Nephron progenitor cell (in vitro differentiated cells): ENCODE results near the gene CLNK.
"Not testable (repeated sequence)": the region's sequence is repeated elsewhere in the genome, so short reads cannot be mapped to it uniquely, and the experiment has no call there.

Experiments
- DNase-seq: peaks from one replicate; pipeline ENCODE4 v3.0.0; 2021
- H3K27ac Mint-ChIP-seq: 2 replicates; pipeline ENCODE4 v1.8.0; 2021; ENCODE audit warnings: mild to moderate bottlenecking, moderate library complexity, mixed read lengths
- H3K27me3 Mint-ChIP-seq: 2 replicates; pipeline ENCODE4 v1.8.0; 2021; ENCODE audit warnings: mild to moderate bottlenecking, low read depth, mixed read lengths; ENCODE audit not compliant: poor library complexity
- H3K36me3 Mint-ChIP-seq: 2 replicates; pipeline ENCODE4 v1.8.0; 2021; ENCODE audit warnings: low read depth, mixed read lengths
- H3K4me1 Mint-ChIP-seq: 2 replicates; pipeline ENCODE4 v1.8.0; 2021; ENCODE audit warnings: mixed read lengths
- H3K4me3 Mint-ChIP-seq: 2 replicates; pipeline ENCODE4 v1.8.0; 2021; ENCODE audit warnings: mild to moderate bottlenecking, moderate library complexity, mixed read lengths
- H3K9me3 Mint-ChIP-seq: 2 replicates; pipeline ENCODE4 v1.8.0; 2021; ENCODE audit warnings: mild to moderate bottlenecking, moderate library complexity, mixed read lengths
- TF ChIP-seq, protein P1 (sequence below): fragments of 200-600 bp; sonication (generic); IDR thresholded peaks from 2 replicates; pipeline ENCODE4 v1.5.0; 2021; ENCODE audit warnings: antibody characterized with exemption

The CLNK gene

DNA sequence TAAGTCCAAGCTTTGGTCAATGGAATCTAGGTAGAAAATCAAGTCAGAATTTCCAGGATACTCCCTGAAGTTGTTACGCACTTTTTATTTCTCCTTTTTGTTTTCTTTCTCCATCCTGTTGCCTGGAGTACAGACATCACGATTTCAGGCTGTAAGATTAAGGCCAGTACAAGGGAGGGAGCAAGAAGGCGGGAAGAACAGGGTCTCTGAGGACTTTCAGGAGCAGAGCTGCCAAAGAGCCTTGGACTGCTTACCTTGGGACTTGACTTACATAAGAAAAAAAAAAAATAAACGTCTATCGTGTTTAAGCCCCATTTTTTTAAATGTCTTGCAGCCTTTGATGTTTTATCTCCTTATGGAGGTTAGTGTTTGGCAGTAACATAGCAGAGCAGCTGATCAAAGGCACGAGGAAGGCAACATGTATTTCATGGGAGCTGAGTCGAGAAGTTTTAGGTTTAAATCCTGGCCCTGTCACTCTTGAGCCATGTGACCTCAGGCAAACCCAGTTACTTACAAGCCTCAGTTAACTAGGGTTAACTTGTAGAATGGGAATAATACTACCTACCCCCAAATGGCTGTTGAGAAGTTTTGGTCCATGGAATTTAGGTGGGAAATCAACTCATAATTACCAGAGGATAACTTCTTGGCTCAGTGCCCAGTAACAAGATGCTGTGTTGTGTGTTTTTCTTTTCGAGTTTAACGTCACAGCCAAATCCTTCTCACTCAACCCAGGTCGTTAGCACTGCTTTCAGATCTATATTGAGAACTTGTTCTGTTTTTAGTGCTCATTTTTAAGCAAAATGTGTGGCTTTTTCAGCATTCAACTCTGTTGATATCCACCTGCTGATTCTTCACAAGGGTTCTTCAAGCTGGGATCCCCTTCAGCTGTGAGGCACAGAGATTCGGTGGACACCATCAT, 106.8 kb downstream of the CLNK start:
- H3K27ac Mint-ChIP-seq: no peak overlapping the region
- peaks cover 11% of the 10 kb centered on the region for H3K27me3 Mint-ChIP-seq
- TF ChIP-seq, protein P1, sequence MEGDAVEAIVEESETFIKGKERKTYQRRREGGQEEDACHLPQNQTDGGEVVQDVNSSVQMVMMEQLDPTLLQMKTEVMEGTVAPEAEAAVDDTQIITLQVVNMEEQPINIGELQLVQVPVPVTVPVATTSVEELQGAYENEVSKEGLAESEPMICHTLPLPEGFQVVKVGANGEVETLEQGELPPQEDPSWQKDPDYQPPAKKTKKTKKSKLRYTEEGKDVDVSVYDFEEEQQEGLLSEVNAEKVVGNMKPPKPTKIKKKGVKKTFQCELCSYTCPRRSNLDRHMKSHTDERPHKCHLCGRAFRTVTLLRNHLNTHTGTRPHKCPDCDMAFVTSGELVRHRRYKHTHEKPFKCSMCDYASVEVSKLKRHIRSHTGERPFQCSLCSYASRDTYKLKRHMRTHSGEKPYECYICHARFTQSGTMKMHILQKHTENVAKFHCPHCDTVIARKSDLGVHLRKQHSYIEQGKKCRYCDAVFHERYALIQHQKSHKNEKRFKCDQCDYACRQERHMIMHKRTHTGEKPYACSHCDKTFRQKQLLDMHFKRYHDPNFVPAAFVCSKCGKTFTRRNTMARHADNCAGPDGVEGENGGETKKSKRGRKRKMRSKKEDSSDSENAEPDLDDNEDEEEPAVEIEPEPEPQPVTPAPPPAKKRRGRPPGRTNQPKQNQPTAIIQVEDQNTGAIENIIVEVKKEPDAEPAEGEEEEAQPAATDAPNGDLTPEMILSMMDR: no peak
- no peaks in the 10 kb centered on the region for H3K9me3 Mint-ChIP-seq
- no peak overlapping the region for H3K4me3 Mint-ChIP-seq
- H3K4me1 Mint-ChIP-seq: peaks cover 6% of the 10 kb centered on the region
- H3K36me3 Mint-ChIP-seq: no peaks in the 10 kb centered on the region
- no peak for DNase-seq

GRCh38 chr4:10577018-10577417, 107.5 kb downstream of the CLNK start:
- H3K36me3 Mint-ChIP-seq: no peaks in the 10 kb centered on the region
- H3K27ac Mint-ChIP-seq: no peak overlapping the region
- no peak for DNase-seq
- no peaks in the 10 kb centered on the region for H3K9me3 Mint-ChIP-seq
- H3K4me1 Mint-ChIP-seq: peaks cover 6% of the 10 kb centered on the region
- TF ChIP-seq, protein P1: no peak
- H3K27me3 Mint-ChIP-seq: peaks cover 11% of the 10 kb centered on the region
- no peak overlapping the region for H3K4me3 Mint-ChIP-seq

GRCh38 chr4:10576236-10576635, 108.3 kb downstream of the CLNK start:
- DNase-seq: no peak
- TF ChIP-seq, protein P1: no peak
- no peak overlapping the region for H3K27ac Mint-ChIP-seq
- peaks cover 11% of the 10 kb centered on the region for H3K27me3 Mint-ChIP-seq
- H3K4me3 Mint-ChIP-seq: no peak overlapping the region
- H3K4me1 Mint-ChIP-seq: peaks cover 11% of the 10 kb centered on the region
- H3K36me3 Mint-ChIP-seq: no peaks in the 10 kb centered on the region
- no peaks in the 10 kb centered on the region for H3K9me3 Mint-ChIP-seq

GRCh38 chr4:10575414-10575813, 109.2 kb downstream of the CLNK start:
- H3K4me1 Mint-ChIP-seq: peaks cover 11% of the 10 kb centered on the region
- H3K4me3 Mint-ChIP-seq: no peak overlapping the region
- TF ChIP-seq, protein P1: no peak
- peaks cover 11% of the 10 kb centered on the region for H3K27me3 Mint-ChIP-seq
- no peak overlapping the region for H3K27ac Mint-ChIP-seq
- no peaks in the 10 kb centered on the region for H3K36me3 Mint-ChIP-seq
- H3K9me3 Mint-ChIP-seq: no peaks in the 10 kb centered on the region
- no peak for DNase-seq

- DNase-seq: not testable (repeated sequence)
Measured at GRCh38 chr4:10574553-10574952, 110.0 kb downstream of the CLNK start.

DNA sequence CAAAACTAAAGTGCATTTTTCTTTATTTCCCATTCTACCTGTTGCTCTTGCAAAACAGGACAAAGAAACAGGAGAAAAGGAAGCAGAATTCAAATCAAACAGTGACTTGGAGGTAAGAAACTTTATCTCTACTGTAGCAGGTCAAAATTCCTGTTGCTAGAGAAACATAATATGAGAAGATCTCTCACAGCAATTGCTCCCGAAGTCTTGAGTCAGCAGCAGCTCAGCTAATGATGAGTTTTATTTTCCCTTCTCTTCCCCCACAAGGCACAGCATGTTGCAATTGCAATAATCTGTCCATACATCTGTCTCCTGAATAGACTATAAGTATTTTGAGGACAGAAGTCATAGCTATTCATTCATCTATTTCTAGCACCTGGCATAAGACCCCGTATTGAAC, 112.7 kb downstream of the CLNK start:
- H3K4me1 Mint-ChIP-seq: peaks cover 11% of the 10 kb centered on the region

More at GRCh38 chr4:10574553-10574952, 110.0 kb downstream of the CLNK start:
- not testable (repeated sequence) for H3K9me3 Mint-ChIP-seq, H3K4me3 Mint-ChIP-seq, H3K36me3 Mint-ChIP-seq, H3K27ac Mint-ChIP-seq
- Mint-ChIP-seq H3K4me1 (peaks cover 11% of the 10 kb centered on the region), H3K27me3 (peaks cover 11% of the 10 kb centered on the region)

More for the DNA sequence above, 112.7 kb downstream of the CLNK start:
- peaks cover 3% of the 10 kb centered on the region for H3K9me3 Mint-ChIP-seq
- no peak overlapping the region for H3K27ac Mint-ChIP-seq
- TF ChIP-seq, protein P1: no peak
- no peaks in the 10 kb centered on the region for H3K36me3 Mint-ChIP-seq
- H3K4me3 Mint-ChIP-seq: no peak overlapping the region
- no peak for DNase-seq
- H3K27me3 Mint-ChIP-seq: peaks cover 11% of the 10 kb centered on the region
